SK-N-SH (cell line): ENCODE data around the gene SLCO4A1. TPM values are rescaled to one million over a fixed set of nuclear protein-coding genes. Genes with fewer than 3 reads are reported as not detected.

ENCODE experiments used
- CTCF ChIA-PET: fragments of 300-600, 350-600 bp; formaldehyde crosslinking; extraction: SDS; loops from one replicate; lab custom pipeline; 2021; lab: Yijun Ruan, JAX
- POLR2A ChIA-PET: fragments of 350-600 bp; sonication (Branson Sonifier 250); formaldehyde crosslinking; extraction: SDS; loops from one replicate; lab custom pipeline; 2020; ENCODE audit warnings: antibody characterized with exemption, inconsistent platforms; lab: Yijun Ruan, JAX
- DNase-seq: peaks from one replicate; pipeline ENCODE4 v3.0.0; 2012
- H2AFZ ChIP-seq: fragments of 200-600 bp; sonication (generic); 2 replicates; pipeline ENCODE4 v1.8.1; 2016; ENCODE audit warnings: antibody characterized with exemption, mild to moderate bottlenecking, low read depth
- H3F3A ChIP-seq: fragments of 200-600 bp; sonication (generic); replicated peaks from 2 replicates; pipeline ENCODE3; 2016; ENCODE audit warnings: antibody characterized with exemption, mild to moderate bottlenecking; ENCODE audit not compliant: insufficient read depth
- H3K27ac ChIP-seq, 2 experiments: fragments of 200-500 bp in 1 of 2; fragments of 200-600 bp in 1 of 2; sonication (Bioruptor generic) in 1 of 2; sonication (generic), shearing (Covaris generic) in 1 of 2; 2 replicates each; pipeline versions ENCODE4 v1.5.1 to v1.6.1; 2014 to 2016; ENCODE audit warnings: low read depth in 2 of 2, inconsistent platforms in 1 of 2, low read length in 1 of 2, mild to moderate bottlenecking in 1 of 2, mixed read lengths in 1 of 2
- H3K27me3 ChIP-seq: fragments of 200-600 bp; sonication (generic), shearing (Covaris generic); 2 replicates; pipeline ENCODE4 v1.6.1; 2016; ENCODE audit warnings: mixed run types; ENCODE audit not compliant: insufficient read depth
- H3K36me3 ChIP-seq, 2 experiments: fragments of 200-500 bp in 1 of 2; fragments of 200-600 bp in 1 of 2; sonication (Bioruptor generic) in 1 of 2; sonication (generic) in 1 of 2; replicated peaks in 1 of 2; 2 replicates each; pipeline versions ENCODE3 to v1.5.1; 2014 to 2016; ENCODE audit warnings: low read length in 1 of 2, mild to moderate bottlenecking in 1 of 2; ENCODE audit not compliant: insufficient read depth in 2 of 2, control insufficient read depth in 1 of 2
- H3K4me1 ChIP-seq, 2 experiments: fragments of 200-500 bp in 1 of 2; fragments of 200-600 bp in 1 of 2; sonication (Bioruptor generic) in 1 of 2; sonication (generic), shearing (Covaris generic) in 1 of 2; 2 replicates each; pipeline versions ENCODE4 v1.5.1 to v1.6.1; 2014 to 2016; ENCODE audit warnings: low read depth in 1 of 2, low read length in 1 of 2, mixed run types in 1 of 2; ENCODE audit not compliant: insufficient read depth in 2 of 2, control insufficient read depth in 1 of 2
- H3K4me2 ChIP-seq: fragments of 200-600 bp; sonication (generic), shearing (Covaris generic); 2 replicates; pipeline ENCODE4 v1.6.1; 2017; ENCODE audit warnings: mixed run types
- H3K4me3 ChIP-seq, 2 experiments: fragments of 200-500 bp in 1 of 2; fragments of 200-600 bp in 1 of 2; sonication (Bioruptor generic) in 1 of 2; sonication (generic), shearing (Covaris generic) in 1 of 2; 2 replicates each; pipeline versions ENCODE4 v1.5.1 to v1.8.1; 2014 to 2016; ENCODE audit warnings: low read depth in 2 of 2, inconsistent platforms in 1 of 2, low read length in 1 of 2, mild to moderate bottlenecking in 1 of 2, mixed read lengths in 1 of 2, moderate library complexity in 1 of 2
- H3K79me2 ChIP-seq: fragments of 200-600 bp; sonication (generic); 2 replicates; pipeline ENCODE4 v1.8.1; 2017; ENCODE audit warnings: mild to moderate bottlenecking; ENCODE audit not compliant: insufficient read depth
- H3K9ac ChIP-seq: fragments of 200-600 bp; sonication (generic); 2 replicates; pipeline ENCODE4 v1.6.1; 2017; ENCODE audit warnings: mixed run types
- H3K9me2 ChIP-seq: fragments of 200-600 bp; sonication (generic); 2 replicates; pipeline ENCODE4 v1.6.1; 2017; ENCODE audit warnings: mixed run types
- H3K9me3 ChIP-seq: fragments of 200-600 bp; sonication (generic); 2 replicates; pipeline ENCODE4 v1.6.1; 2017; ENCODE audit warnings: mixed run types, mild to moderate bottlenecking, moderate library complexity
- H4K20me1 ChIP-seq: fragments of 200-600 bp; sonication (generic); 2 replicates; pipeline ENCODE4 v1.6.1; 2017; ENCODE audit warnings: mild to moderate bottlenecking, mixed run types; ENCODE audit not compliant: insufficient read depth
- CHD2 ChIP-seq: fragments of 150-350 bp; IDR thresholded peaks from 2 replicates; pipeline ENCODE4 v1.6.1; 2018; ENCODE audit warnings: low read length; ENCODE audit not compliant: partially characterized antibody
- ELF1 ChIP-seq: IDR thresholded peaks from 2 replicates; pipeline ENCODE4 v1.4.0; 2012
- EP300 ChIP-seq, 2 experiments: IDR thresholded peaks; 2 replicates each; pipeline versions ENCODE4 v1.4.0 to v1.6.1; 2012; ENCODE audit warnings: borderline replicate concordance in 1 of 2, low read depth in 1 of 2, low read length in 1 of 2
- FOXM1 ChIP-seq: IDR thresholded peaks from 2 replicates; pipeline ENCODE4 v1.4.0; 2012; ENCODE audit warnings: low read depth, mild to moderate bottlenecking
- GATA2 ChIP-seq: sonication (generic); formaldehyde crosslinking; IDR thresholded peaks from 2 replicates; pipeline ENCODE4 v1.5.0; 2020; ENCODE audit warnings: mild to moderate bottlenecking, missing genetic modification reagents
- MAX ChIP-seq: IDR thresholded peaks from 2 replicates; pipeline ENCODE4 v1.4.0; 2012; ENCODE audit warnings: low read depth
- MEF2A ChIP-seq: IDR thresholded peaks from 2 replicates; pipeline ENCODE4 v1.4.0; 2012; ENCODE audit warnings: low read depth, borderline replicate concordance
- NRF1 ChIP-seq: IDR thresholded peaks from 2 replicates; pipeline ENCODE4 v1.6.1; 2012; ENCODE audit warnings: low read depth, mild to moderate bottlenecking, low read length
- PBX3 ChIP-seq: IDR thresholded peaks from 2 replicates; pipeline ENCODE4; 2012
- POLR2AphosphoS5 ChIP-seq: IDR thresholded peaks from 2 replicates; pipeline ENCODE4 v1.6.1; 2012; ENCODE audit warnings: low read depth, low read length
- RCOR1 ChIP-seq: fragments of 150-350 bp; IDR thresholded peaks from 2 replicates; pipeline ENCODE4 v1.6.1; 2017; ENCODE audit warnings: antibody characterized with exemption, low read length
- SMC3 ChIP-seq: IDR thresholded peaks from 2 replicates; pipeline ENCODE4 v1.6.1; 2012; ENCODE audit warnings: low read depth, low read length, improper control_type of control experiment
- TEAD4 ChIP-seq: IDR thresholded peaks from 2 replicates; pipeline ENCODE4 v1.4.0; 2012; ENCODE audit warnings: mild to moderate bottlenecking, borderline replicate concordance; ENCODE audit not compliant: insufficient read depth
- USF1 ChIP-seq: IDR thresholded peaks from 2 replicates; pipeline ENCODE4 v1.4.0; 2012; ENCODE audit warnings: low read depth, borderline replicate concordance
- USF2 ChIP-seq: fragments of 150-350 bp; IDR thresholded peaks from 2 replicates; pipeline ENCODE4 v1.6.1; 2017; ENCODE audit warnings: antibody characterized with exemption, low read length, low read depth, borderline replicate concordance
- WGBS: methylation state at CpG from one replicate; pipeline ENCODE4 v1.1.6; 2017; ENCODE audit warnings: low lambda C conversion rate; 5-methylcytosine and 5-hydroxymethylcytosine counted together
- polyA plus RNA-seq, 3 experiments: library from polyadenylated mRNA; depleted of rRNA; stranded (reverse); fragments of >200 nt; gene quantifications; 2 replicates each; pipeline ENCODE4 v1.2.3, GENCODE V29; 2012

Gene SLCO4A1
- polyA plus RNA-seq, 1 of the 3 experiments (the other 2 are of a cell fraction), result 0.33 TPM

- CTCF ChIA-PET, result interaction anchor here (1.0 to 3.9 kb wide), 6 partner anchors 32 to 209 kb away, joined by 6 to 101 read pairs (median 58); no protein-coding TSS in a partner anchor
- H3F3A ChIP-seq, result no peaks in the 10 kb centered on the region
- no peaks in the 10 kb centered on the region for H3K36me3 ChIP-seq
- WGBS, result 76% methylated on average over 16 of the region's 26 CpGs
- H3K27ac ChIP-seq, result no peak overlapping the region
- H3K27me3 ChIP-seq, result no peaks in the 10 kb centered on the region
- H2AFZ ChIP-seq, result no peak overlapping the region
- no peaks in the 10 kb centered on the region for H4K20me1 ChIP-seq
- H3K4me1 ChIP-seq, result peaks cover 9 to 15% of the 10 kb centered on the region in 2 experiments; a peak in 2 of 4 replicates
- H3K9ac ChIP-seq, result no peak overlapping the region
- DNase-seq, result no peak
- no peaks in the 10 kb centered on the region for H3K9me3 ChIP-seq
- H3K4me2 ChIP-seq, result no peak overlapping the region
- TF ChIP-seq RCOR1 (no peak), MEF2A (no peak), CHD2 (no peak), PBX3 (no peak), NRF1 (no peak), USF2 (no peak), GATA2 (CRISPR knock-in tag) (no peak), MAX (no peak), ELF1 (no peak), TEAD4 (no peak), SMC3 (no peak), POLR2AphosphoS5 (no peak), USF1 (no peak), EP300 (IDR thresholded peaks at IDR 0.05; ENCODE audit: borderline replicate concordance in 1 of 2, low read depth in 1 of 2, low read length in 1 of 2) (no peak), FOXM1 (no peak)
- no peak overlapping the region for H3K4me3 ChIP-seq
- H3K9me2 ChIP-seq, result no peaks in the 10 kb centered on the region
- POLR2A ChIA-PET, result no interaction called here
- no peaks in the 10 kb centered on the region for H3K79me2 ChIP-seq
These were observed 23.4 kb upstream of the SLCO4A1 start for GRCh38 chr20:62618611-62619529.
